22Rv1 (cell line): ENCODE results near the gene FZD10.

Source experiments
- CTCF ChIP-seq: fragments of 450-650 bp; IDR thresholded peaks from 2 replicates; pipeline ENCODE4 v1.5.1; 2017; ENCODE audit warnings: mild to moderate bottlenecking
- ZFX ChIP-seq: fragments of 450-650 bp; IDR thresholded peaks from 2 replicates; pipeline ENCODE4 v1.6.1; 2017; ENCODE audit warnings: antibody characterized with exemption, borderline replicate concordance

- TF ChIP-seq CTCF (no peak), ZFX (no peak)
Measured at GRCh38 chr12:130143136-130143535, 19.1 kb upstream of the FZD10 start.
